HL-60 (cell line): Measurements from ENCODE around the gene IL37.

Source experiments
- CTCF ChIP-seq: IDR thresholded peaks from one replicate; pipeline ENCODE4 v1.5.1; 2011; ENCODE audit warnings: low read length, control low read depth, inconsistent platforms; ENCODE audit not compliant: insufficient read depth
- GABPA ChIP-seq: IDR thresholded peaks from 2 replicates; pipeline ENCODE4 v1.6.1; 2012; ENCODE audit warnings: low read depth
- POLR2AphosphoS5 ChIP-seq: IDR thresholded peaks from 2 replicates; pipeline ENCODE4 v1.6.1; 2012; ENCODE audit warnings: low read depth

- TF ChIP-seq CTCF = no peak
- TF ChIP-seq GABPA = no peak
- no peak for TF ChIP-seq POLR2AphosphoS5
Measured at GRCh38 chr2:112942654-112943002, 31.7 kb downstream of the IL37 start.
